ENCODE results near the gene RPS19BP1. TPM values are rescaled to one million over a fixed set of nuclear protein-coding genes. Genes with fewer than 3 reads are reported as not detected.

Gene RPS19BP1
- total RNA-seq, 2 experiments from 2014 or later, result 65.8 to 69.7 TPM

GRCh38 chr22:39481595-39481994 is 51.0 kb downstream of the RPS19BP1 start:
- ChIA-PET CTCF (interaction anchor here (0.7 kb wide), 1 partner anchor 9 kb away, joined by 3 read pairs; no protein-coding TSS in a partner anchor), POLR2A (interaction anchor here (0.6 kb wide), 1 partner anchor 171 kb away, joined by 3 read pairs; no protein-coding TSS in a partner anchor)
- Histone ChIP-seq H3K4me3 (ENCODE audit: low read length) (no peak overlapping the region), H3K9me3 (ENCODE audit: control insufficient read depth in 1 of 2, insufficient read depth in 1 of 2, low read length in 2 of 2) (no peaks in the 10 kb centered on the region), H3K4me1 (ENCODE audit: insufficient read depth, low read length) (no peaks in the 10 kb centered on the region), H3K36me3 (ENCODE audit: insufficient read depth, low read length) (no peaks in the 10 kb centered on the region), H3K27me3 (ENCODE audit: control insufficient read depth in 1 of 2, insufficient read depth in 2 of 2, low read length in 2 of 2) (no peaks in the 10 kb centered on the region), H3K27ac (ENCODE audit: low read depth in 1 of 2, low read length in 2 of 2) (no peak overlapping the region)
- intact Hi-C loops (cut with DNase I, micrococcal nuclease), result no loop called here
- Mint-ChIP-seq H3K27me3 (no peaks in the 10 kb centered on the region), H3K4me1 (ENCODE audit: low read depth) (no peaks in the 10 kb centered on the region), H3K4me3 (no peak overlapping the region), H3K9me3 (no peaks in the 10 kb centered on the region), H3K36me3 (ENCODE audit: low read depth) (no peaks in the 10 kb centered on the region), H3K27ac (no peak overlapping the region)
- ATAC-seq (ENCODE audit: poor library complexity) (no peak), DNase-seq (no peak)
- TF ChIP-seq, protein P1, sequence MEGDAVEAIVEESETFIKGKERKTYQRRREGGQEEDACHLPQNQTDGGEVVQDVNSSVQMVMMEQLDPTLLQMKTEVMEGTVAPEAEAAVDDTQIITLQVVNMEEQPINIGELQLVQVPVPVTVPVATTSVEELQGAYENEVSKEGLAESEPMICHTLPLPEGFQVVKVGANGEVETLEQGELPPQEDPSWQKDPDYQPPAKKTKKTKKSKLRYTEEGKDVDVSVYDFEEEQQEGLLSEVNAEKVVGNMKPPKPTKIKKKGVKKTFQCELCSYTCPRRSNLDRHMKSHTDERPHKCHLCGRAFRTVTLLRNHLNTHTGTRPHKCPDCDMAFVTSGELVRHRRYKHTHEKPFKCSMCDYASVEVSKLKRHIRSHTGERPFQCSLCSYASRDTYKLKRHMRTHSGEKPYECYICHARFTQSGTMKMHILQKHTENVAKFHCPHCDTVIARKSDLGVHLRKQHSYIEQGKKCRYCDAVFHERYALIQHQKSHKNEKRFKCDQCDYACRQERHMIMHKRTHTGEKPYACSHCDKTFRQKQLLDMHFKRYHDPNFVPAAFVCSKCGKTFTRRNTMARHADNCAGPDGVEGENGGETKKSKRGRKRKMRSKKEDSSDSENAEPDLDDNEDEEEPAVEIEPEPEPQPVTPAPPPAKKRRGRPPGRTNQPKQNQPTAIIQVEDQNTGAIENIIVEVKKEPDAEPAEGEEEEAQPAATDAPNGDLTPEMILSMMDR (IDR thresholded peaks at IDR 0.05), result no peak

DNA sequence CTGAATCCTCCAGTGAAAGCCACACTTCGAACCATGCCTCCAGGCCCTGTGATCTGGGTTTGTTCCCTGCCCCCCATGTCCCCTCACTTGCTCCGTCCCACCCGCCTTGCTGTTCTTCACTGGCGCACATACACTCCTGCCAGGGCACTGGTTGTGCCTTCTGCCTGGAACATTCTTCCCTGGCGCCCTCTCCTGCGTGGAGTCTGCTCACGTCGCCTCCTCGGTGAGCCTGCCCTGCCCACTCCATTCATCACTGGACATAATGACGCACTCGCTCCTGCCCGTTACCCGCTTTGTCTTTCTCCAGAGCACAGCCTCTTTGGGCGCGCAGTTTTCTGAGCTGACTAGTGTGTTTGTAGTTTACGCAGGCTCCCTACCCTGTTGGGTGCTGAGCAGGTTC is 51.5 kb downstream of the RPS19BP1 start:
- intact Hi-C loops (cut with DNase I, micrococcal nuclease), result no loop called here
- ChIA-PET CTCF (no interaction called here), POLR2A (no interaction called here)
- H3K9me3 ChIP-seq (ENCODE audit: control insufficient read depth in 1 of 2, insufficient read depth in 1 of 2, low read length in 2 of 2), result no peaks in the 10 kb centered on the region
- ATAC-seq (ENCODE audit: poor library complexity) (no peak), DNase-seq (no peak)
- H3K9me3 Mint-ChIP-seq, result no peaks in the 10 kb centered on the region
- H3K36me3 Mint-ChIP-seq (ENCODE audit: low read depth), result no peaks in the 10 kb centered on the region
- TF ChIP-seq, protein P1 (IDR thresholded peaks at IDR 0.05), result no peak
- no peak overlapping the region for H3K4me3 ChIP-seq (ENCODE audit: low read length)
- H3K36me3 ChIP-seq (ENCODE audit: insufficient read depth, low read length), result no peaks in the 10 kb centered on the region
- H3K27me3 ChIP-seq (ENCODE audit: control insufficient read depth in 1 of 2, insufficient read depth in 2 of 2, low read length in 2 of 2), result no peaks in the 10 kb centered on the region
- no peaks in the 10 kb centered on the region for H3K4me1 ChIP-seq (ENCODE audit: insufficient read depth, low read length)
- H3K27ac ChIP-seq (ENCODE audit: low read depth in 1 of 2, low read length in 2 of 2), result no peak overlapping the region
- H3K27ac Mint-ChIP-seq, result no peak overlapping the region
- H3K4me3 Mint-ChIP-seq, result no peak overlapping the region
- no peaks in the 10 kb centered on the region for H3K4me1 Mint-ChIP-seq (ENCODE audit: low read depth)
- no peaks in the 10 kb centered on the region for H3K27me3 Mint-ChIP-seq

GRCh38 chr22:39480557-39480956 is 52.0 kb downstream of the RPS19BP1 start:
- no peaks in the 10 kb centered on the region for H3K36me3 Mint-ChIP-seq (ENCODE audit: low read depth)
- H3K4me1 ChIP-seq (ENCODE audit: insufficient read depth, low read length), result no peaks in the 10 kb centered on the region
- intact Hi-C loops (cut with DNase I, micrococcal nuclease), result no loop called here
- no peaks in the 10 kb centered on the region for H3K27me3 ChIP-seq (ENCODE audit: control insufficient read depth in 1 of 2, insufficient read depth in 2 of 2, low read length in 2 of 2)
- H3K27ac ChIP-seq (ENCODE audit: low read depth in 1 of 2, low read length in 2 of 2), result no peak overlapping the region
- DNase-seq (no peak), ATAC-seq (ENCODE audit: poor library complexity) (no peak)
- no peak overlapping the region for H3K4me3 ChIP-seq (ENCODE audit: low read length)
- CTCF ChIA-PET, result no interaction called here
- H3K9me3 Mint-ChIP-seq, result no peaks in the 10 kb centered on the region
- no peaks in the 10 kb centered on the region for H3K4me1 Mint-ChIP-seq (ENCODE audit: low read depth)
- H3K27me3 Mint-ChIP-seq, result no peaks in the 10 kb centered on the region
- POLR2A ChIA-PET, result no interaction called here
- no peaks in the 10 kb centered on the region for H3K9me3 ChIP-seq (ENCODE audit: control insufficient read depth in 1 of 2, insufficient read depth in 1 of 2, low read length in 2 of 2)
- H3K4me3 Mint-ChIP-seq, result no peak overlapping the region
- no peaks in the 10 kb centered on the region for H3K36me3 ChIP-seq (ENCODE audit: insufficient read depth, low read length)
- TF ChIP-seq, protein P1 (IDR thresholded peaks at IDR 0.05), result no peak
- H3K27ac Mint-ChIP-seq, result no peak overlapping the region

Data from CD4-positive, alpha-beta T cell (primary cell).